ENCODE measurements around the gene PPBP. TPM values are rescaled to one million over a fixed set of nuclear protein-coding genes. Genes with fewer than 3 reads are reported as not detected.

The PPBP gene
- total and polyA plus RNA-seq, 9 donors, result 0.53 to 0.80 TPM; not detected in 7

- WGBS, 3 donors, result 72 to 76% (median 75%) methylated on average over 3 of the region's 3 CpGs
Observed at GRCh38 chr4:74018771-74019170, 30.8 kb upstream of the PPBP start.

GRCh38 chr4:74018116-74018515 lies 30.1 kb upstream of the PPBP start:
- no peak for DNase-seq
- no peaks in the 10 kb centered on the region for H3K27me3 ChIP-seq
- H3K9me3 ChIP-seq, result no peaks in the 10 kb centered on the region
- TF ChIP-seq EP300 (IDR thresholded peaks at IDR 0.05), result no peak
- TF ChIP-seq, protein P1, sequence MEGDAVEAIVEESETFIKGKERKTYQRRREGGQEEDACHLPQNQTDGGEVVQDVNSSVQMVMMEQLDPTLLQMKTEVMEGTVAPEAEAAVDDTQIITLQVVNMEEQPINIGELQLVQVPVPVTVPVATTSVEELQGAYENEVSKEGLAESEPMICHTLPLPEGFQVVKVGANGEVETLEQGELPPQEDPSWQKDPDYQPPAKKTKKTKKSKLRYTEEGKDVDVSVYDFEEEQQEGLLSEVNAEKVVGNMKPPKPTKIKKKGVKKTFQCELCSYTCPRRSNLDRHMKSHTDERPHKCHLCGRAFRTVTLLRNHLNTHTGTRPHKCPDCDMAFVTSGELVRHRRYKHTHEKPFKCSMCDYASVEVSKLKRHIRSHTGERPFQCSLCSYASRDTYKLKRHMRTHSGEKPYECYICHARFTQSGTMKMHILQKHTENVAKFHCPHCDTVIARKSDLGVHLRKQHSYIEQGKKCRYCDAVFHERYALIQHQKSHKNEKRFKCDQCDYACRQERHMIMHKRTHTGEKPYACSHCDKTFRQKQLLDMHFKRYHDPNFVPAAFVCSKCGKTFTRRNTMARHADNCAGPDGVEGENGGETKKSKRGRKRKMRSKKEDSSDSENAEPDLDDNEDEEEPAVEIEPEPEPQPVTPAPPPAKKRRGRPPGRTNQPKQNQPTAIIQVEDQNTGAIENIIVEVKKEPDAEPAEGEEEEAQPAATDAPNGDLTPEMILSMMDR (IDR thresholded peaks at IDR 0.05), result no peak
- TF ChIP-seq POLR2A (IDR thresholded peaks at IDR 0.05), result no peak
- no peaks in the 10 kb centered on the region for H3K36me3 ChIP-seq
- H3K27ac ChIP-seq, result no peak overlapping the region
- H3K4me1 ChIP-seq (ENCODE audit: insufficient read depth), result no peaks in the 10 kb centered on the region
- H3K4me3 ChIP-seq, result no peak overlapping the region
- intact Hi-C loops (cut with DNase I), result no loop called here

More at GRCh38 chr4:74018771-74019170, 30.8 kb upstream of the PPBP start:
- TF ChIP-seq, protein P1 (IDR thresholded peaks at IDR 0.05), result no peak
- TF ChIP-seq EP300 (IDR thresholded peaks at IDR 0.05) (no peak), POLR2A (IDR thresholded peaks at IDR 0.05) (no peak)
- H3K27ac ChIP-seq, result no peak overlapping the region
- intact Hi-C loops (cut with DNase I), result no loop called here
- H3K4me3 ChIP-seq, result no peak overlapping the region
- H3K9me3 ChIP-seq, result no peaks in the 10 kb centered on the region
- no peaks in the 10 kb centered on the region for H3K27me3 ChIP-seq
- no peak for DNase-seq
- no peaks in the 10 kb centered on the region for H3K36me3 ChIP-seq
- no peaks in the 10 kb centered on the region for H3K4me1 ChIP-seq (ENCODE audit: insufficient read depth)

DNA sequence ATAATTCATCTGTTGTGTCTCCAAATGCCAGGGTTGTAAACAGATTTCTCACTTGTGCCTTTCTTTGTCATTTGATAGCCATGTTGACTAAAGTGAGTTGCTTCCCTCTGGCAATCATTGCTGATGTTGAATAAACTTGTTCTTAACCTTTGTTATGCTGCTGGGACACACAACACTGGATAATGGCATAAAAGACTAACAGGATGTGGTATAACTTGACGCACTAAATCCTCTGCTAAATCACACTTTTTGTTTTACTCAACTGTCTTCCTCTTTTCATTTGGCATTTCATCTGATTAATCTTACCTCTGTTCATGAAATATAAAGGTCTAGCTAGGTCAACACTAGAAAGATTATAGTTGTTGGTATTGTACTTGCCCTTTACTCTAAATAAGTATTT lies 28.1 kb upstream of the PPBP start:
- Histone ChIP-seq H3K4me1 (ENCODE audit: insufficient read depth) (no peaks in the 10 kb centered on the region), H3K36me3 (no peaks in the 10 kb centered on the region), H3K27ac (no peak overlapping the region), H3K27me3 (no peaks in the 10 kb centered on the region), H3K4me3 (no peak overlapping the region), H3K9me3 (no peaks in the 10 kb centered on the region)
- no peak for DNase-seq
- intact Hi-C loops (cut with DNase I), result no loop called here
- WGBS, 3 donors, result 45 to 54% (median 51%) methylated on average over 1 of the region's 1 CpG
- TF ChIP-seq, protein P1 (IDR thresholded peaks at IDR 0.05), result no peak
- TF ChIP-seq POLR2A (IDR thresholded peaks at IDR 0.05) (no peak), EP300 (IDR thresholded peaks at IDR 0.05) (no peak)

GRCh38 chr4:74015126-74015780 lies 27.3 kb upstream of the PPBP start:
- 85 to 93% (median 88%) methylated on average over 3 of the region's 3 CpGs for WGBS, 3 donors
- Histone ChIP-seq H3K4me1 (ENCODE audit: insufficient read depth) (no peaks in the 10 kb centered on the region), H3K36me3 (no peaks in the 10 kb centered on the region), H3K27ac (no peak overlapping the region), H3K4me3 (no peak overlapping the region), H3K9me3 (no peaks in the 10 kb centered on the region), H3K27me3 (no peaks in the 10 kb centered on the region)
- intact Hi-C loops (cut with DNase I), result no loop called here
- TF ChIP-seq EP300 (IDR thresholded peaks at IDR 0.05), result no peak
- TF ChIP-seq, protein P1 (IDR thresholded peaks at IDR 0.05), result no peak
- no peak for TF ChIP-seq POLR2A (IDR thresholded peaks at IDR 0.05)
- DNase-seq, result no peak
